HG03045 (cell line): ENCODE measurements around the gene CTNNA1.
"Not testable (repeated sequence)": the region's sequence is repeated elsewhere in the genome, so short reads cannot be mapped to it uniquely, and the experiment has no call there.

Experiments used
- ATAC-seq: cut with Tn5 transposase; IDR thresholded peaks from one replicate; pipeline ENCODE4 v1.9.1; 2021; ENCODE audit warnings: mild to moderate bottlenecking, moderate library complexity; ENCODE audit not compliant: unreplicated experiment

The CTNNA1 gene

GRCh38 chr5:138725153-138725817 lies 27.9 kb upstream of the CTNNA1 start:
- ATAC-seq = no peak

- no peak for ATAC-seq
Measured at GRCh38 chr5:138725818-138726416, 27.3 kb upstream of the CTNNA1 start.

GRCh38 chr5:138726848-138727247 lies 26.4 kb upstream of the CTNNA1 start:
- no peak for ATAC-seq

GRCh38 chr5:138730496-138730895 lies 22.7 kb upstream of the CTNNA1 start:
- ATAC-seq = not testable (repeated sequence)

GRCh38 chr5:138732466-138732865 lies 20.8 kb upstream of the CTNNA1 start:
- ATAC-seq = no peak

- no peak for ATAC-seq
Measured at GRCh38 chr5:138732933-138733332, 20.3 kb upstream of the CTNNA1 start.

GRCh38 chr5:138733509-138733908 lies 19.7 kb upstream of the CTNNA1 start:
- no peak for ATAC-seq

GRCh38 chr5:138736293-138736692 lies 16.9 kb upstream of the CTNNA1 start:
- ATAC-seq = no peak

GRCh38 chr5:138737494-138738265 lies 15.5 kb upstream of the CTNNA1 start:
- no peak for ATAC-seq

- ATAC-seq = no peak
Measured at GRCh38 chr5:138738399-138738798, 14.8 kb upstream of the CTNNA1 start.

- no peak for ATAC-seq
Measured at GRCh38 chr5:138739938-138740337, 13.3 kb upstream of the CTNNA1 start.

- no peak for ATAC-seq
Measured at GRCh38 chr5:138743484-138743883, 9.7 kb upstream of the CTNNA1 start.

GRCh38 chr5:138745268-138745667 lies 8.0 kb upstream of the CTNNA1 start:
- ATAC-seq = no peak

GRCh38 chr5:138748630-138749081 lies 4.6 kb upstream of the CTNNA1 start:
- no peak for ATAC-seq

- not testable (repeated sequence) for ATAC-seq
Measured at GRCh38 chr5:138751344-138751743, 1.9 kb upstream of the CTNNA1 start.

- ATAC-seq = no peak
Measured at GRCh38 chr5:138752341-138752950, 779 bp upstream of the CTNNA1 start.

- ATAC-seq = peak; percentile 12
Measured at GRCh38 chr5:138753794-138754698, 821 bp downstream of the CTNNA1 start.

- no peak for ATAC-seq
Measured at GRCh38 chr5:138754699-138755057, 1.5 kb downstream of the CTNNA1 start.

- no peak for ATAC-seq
Measured at GRCh38 chr5:138755084-138755748, 2.0 kb downstream of the CTNNA1 start.
